A673 (cell line): ENCODE measurements around the gene OR2H1.

Experiments
- EZH2 ChIP-seq: fragments of 200-600 bp; sonication (generic); IDR thresholded peaks from 2 replicates; pipeline ENCODE4 v1.6.1; 2017; ENCODE audit warnings: borderline replicate concordance, low read depth, mild to moderate bottlenecking, mixed read lengths, antibody characterized with exemption, low read length; ENCODE audit not compliant: poor library complexity, severe bottlenecking
- TF ChIP-seq, protein P1 (sequence below): fragments of 300-800, 200-600 bp; sonication (generic); conservative IDR thresholded peaks from 2 replicates; pipeline ENCODE4 v1.5.1; 2017; ENCODE audit warnings: low read depth, mild to moderate bottlenecking, antibody characterized with exemption, low read length, moderate library complexity, mixed read lengths

DNA sequence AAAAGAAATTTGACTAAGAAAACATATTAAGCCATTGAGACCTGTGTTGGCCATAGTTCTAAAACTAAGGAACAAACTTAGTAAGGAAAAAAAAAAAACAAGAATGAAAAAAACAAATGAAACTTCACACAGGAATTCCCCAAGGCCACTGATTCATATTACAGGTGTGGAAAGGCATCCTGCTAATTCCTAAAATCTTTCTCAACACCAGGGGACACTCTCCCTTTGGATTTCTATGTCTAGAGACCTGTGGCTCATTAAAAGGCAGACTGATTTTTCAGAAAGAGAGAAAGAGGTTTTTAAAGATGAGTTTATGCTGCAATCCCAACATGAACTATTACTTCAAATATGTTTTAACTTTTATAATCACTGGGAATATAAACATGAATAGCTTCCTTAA lies 42.4 kb upstream of the OR2H1 start, which contains the start of gene OR12D1:
- TF ChIP-seq, protein P1, sequence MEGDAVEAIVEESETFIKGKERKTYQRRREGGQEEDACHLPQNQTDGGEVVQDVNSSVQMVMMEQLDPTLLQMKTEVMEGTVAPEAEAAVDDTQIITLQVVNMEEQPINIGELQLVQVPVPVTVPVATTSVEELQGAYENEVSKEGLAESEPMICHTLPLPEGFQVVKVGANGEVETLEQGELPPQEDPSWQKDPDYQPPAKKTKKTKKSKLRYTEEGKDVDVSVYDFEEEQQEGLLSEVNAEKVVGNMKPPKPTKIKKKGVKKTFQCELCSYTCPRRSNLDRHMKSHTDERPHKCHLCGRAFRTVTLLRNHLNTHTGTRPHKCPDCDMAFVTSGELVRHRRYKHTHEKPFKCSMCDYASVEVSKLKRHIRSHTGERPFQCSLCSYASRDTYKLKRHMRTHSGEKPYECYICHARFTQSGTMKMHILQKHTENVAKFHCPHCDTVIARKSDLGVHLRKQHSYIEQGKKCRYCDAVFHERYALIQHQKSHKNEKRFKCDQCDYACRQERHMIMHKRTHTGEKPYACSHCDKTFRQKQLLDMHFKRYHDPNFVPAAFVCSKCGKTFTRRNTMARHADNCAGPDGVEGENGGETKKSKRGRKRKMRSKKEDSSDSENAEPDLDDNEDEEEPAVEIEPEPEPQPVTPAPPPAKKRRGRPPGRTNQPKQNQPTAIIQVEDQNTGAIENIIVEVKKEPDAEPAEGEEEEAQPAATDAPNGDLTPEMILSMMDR, result no peak
- no peak for TF ChIP-seq EZH2
